ENCODE data around the gene SET.

SET gene

DNA sequence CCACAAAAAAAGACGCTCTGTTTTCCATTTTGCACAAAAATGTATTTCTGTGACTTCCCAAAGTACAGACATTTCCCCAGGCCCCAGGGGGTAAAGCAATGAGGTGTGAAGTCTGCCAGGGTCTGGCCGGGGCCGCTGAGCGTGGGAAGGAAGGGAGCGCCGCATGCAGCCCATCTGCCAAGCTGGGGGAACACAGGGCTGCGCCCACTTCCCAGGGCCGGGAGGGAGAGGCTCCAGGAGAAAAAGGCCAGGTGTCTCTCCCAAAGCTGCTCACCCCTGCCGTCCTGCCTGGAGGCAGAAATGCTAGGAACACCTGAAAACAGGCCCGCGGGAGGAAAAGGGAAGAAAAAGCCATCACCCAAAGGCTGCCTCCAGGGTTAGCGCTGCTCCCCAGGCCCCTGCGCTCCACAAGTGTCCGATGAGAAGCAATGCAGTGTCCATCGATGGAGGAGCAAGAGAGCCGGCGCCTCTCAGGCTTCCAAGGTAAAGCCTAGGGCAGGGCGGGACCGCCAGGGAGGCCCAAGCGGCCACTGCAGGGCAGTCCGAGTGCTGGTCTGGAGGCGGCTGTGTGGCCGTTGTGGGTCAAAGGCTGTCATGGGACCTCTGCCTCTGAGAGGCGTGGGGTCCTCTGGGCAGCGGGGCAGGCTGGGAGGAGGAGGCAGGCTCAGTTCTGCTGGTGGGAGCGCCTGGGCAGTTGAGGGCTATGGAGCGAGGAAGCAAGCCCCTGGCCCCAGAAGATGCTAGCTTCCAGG is 40.9 kb downstream of the SET start:
- DNase-seq (ENCODE audit: low read depth in 2 of 2), result no peak

DNA sequence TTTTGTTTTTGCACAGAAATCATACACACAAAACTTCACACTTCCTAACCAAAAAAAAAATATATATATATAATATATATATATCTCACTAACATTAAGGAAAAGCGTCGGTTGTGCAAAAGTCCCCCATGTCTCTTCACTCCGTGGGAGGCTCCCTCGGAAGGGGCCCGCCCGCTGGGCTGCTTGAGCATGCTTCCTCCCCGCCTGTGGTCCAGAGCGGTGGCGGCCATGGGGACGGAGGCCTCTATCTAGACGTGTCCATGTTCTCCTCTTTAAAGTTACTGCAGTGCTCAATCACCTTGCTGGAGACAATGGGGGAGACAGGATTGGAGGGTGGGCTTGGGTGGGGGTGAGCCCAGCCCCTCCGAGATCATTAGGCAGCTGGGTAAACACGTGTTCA is 42.1 kb downstream of the SET start:
- no peak for DNase-seq (ENCODE audit: low read depth in 2 of 2)

DNA sequence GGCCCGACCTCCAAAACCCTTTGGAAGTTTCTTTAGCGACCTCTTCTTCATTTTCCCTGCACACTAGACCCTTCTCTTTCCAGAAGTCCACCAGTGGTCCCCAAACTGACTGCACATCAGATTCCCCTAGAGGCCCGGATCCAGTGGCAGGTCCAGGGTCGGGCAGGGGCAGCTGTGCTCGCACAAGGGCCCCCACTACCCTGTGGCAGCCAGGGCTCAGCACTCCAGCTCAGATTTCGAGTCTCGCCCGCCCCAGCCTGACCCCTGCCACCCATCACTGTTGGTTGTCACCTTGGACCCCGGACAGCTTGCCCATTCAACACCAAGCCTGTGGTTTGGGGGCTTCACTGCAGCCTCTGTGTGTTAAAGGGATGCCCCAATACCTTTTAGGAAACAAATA is 42.7 kb downstream of the SET start:
- DNase-seq (ENCODE audit: low read depth in 2 of 2), result no peak

DNA sequence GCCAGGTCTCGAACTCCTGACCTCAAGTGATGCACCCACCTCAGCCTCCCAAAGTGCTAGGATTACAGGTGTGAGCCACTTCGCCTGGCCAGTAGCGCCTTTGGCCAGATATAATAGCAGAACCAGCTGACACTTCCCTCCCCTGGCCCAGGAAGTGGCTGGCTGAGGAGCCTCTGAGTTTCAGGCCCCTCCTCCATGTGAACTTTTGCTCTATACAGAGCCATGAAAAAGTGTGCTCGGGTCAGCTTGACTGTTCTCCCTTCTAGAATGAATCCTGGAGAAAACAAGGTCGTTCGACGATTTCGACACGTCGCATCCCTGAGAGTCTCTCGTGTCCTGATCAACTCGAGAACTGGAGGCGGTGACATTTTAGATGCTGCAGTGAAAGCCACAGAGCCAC is 43.6 kb downstream of the SET start:
- no peak for DNase-seq (ENCODE audit: low read depth in 2 of 2)

DNA sequence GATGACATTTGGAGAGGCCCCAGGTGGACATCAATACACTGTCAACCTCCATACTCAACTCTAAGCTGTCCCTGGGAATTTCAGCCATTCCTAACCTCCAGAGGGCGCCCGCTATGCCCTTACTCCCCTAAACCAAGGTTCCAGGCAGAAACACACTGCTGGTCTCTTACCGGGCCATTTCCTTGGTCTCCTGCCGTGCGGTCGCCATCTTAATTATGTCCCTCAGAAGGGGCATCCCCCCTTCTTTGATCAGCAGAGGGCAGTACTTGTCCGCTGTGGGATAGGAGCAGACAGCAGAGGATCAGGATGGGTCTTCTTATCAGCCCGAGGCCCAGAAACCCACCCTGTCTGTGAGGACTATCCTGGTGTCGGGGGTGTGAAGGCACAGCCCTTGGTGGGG is 44.2 kb downstream of the SET start:
- peak; percentile 31 to 53 for DNase-seq (ENCODE audit: low read depth in 2 of 2)

DNA sequence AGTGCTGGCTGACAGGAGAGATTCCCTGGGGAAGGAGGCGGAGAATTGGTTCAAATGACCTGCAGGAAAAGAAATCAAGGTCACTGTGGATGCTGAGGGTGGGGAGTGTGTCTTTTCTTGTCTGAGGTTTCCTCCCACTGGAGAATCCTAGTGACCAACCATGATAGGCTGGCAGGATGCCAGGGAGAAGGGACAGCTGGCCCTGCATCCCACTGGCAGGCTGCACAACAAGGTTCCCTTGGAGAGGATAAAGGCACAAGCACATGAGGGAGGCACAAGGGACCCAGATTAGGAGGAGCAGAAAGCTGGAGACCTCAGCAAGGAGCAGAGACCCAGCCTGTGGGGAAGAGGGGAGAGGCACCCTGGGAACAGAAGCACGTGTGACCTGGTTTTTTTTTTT is 46.4 kb downstream of the SET start:
- no peak for DNase-seq (ENCODE audit: low read depth in 2 of 2)

DNA sequence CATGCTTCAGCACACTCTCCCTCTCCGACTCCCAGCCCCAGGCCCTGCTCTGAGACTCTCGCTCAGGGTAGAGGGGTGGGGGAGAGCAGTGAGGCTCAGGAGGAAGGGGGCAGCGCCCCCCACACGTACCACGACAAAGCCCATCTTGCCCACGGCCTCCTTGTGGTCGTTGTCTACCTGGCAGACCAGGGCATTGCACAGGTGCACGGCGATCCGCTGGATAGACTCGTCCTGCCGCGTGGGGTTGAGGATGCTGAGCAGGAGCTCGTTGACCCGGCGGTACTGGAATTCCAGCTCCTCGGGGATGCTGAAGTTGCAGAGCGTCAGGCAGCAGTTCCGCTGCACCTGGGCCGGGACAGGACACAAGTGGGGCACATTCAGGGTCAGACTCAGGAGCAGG is 53.4 kb downstream of the SET start:
- DNase-seq (ENCODE audit: low read depth in 2 of 2), result no peak

DNA sequence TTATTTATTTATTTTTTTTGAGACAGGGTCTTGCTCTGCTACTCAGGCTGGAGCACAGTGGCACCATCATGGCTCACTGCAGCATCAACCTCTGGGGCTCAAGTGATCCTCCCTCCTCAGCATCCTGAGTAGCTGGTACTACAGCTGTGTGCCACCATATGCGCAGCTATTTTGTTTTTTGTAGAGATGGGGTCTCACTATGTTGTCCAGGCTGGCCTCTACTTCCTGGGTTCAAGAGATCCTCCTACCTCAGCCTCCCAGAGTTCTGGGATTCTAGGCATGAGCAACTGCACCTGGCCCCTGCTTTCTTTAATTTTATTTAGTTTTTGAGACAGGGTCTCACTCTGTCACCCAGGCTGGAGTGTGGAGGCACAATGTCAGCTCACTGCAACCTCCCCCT is 54.4 kb downstream of the SET start:
- DNase-seq (ENCODE audit: low read depth in 2 of 2), result no peak
